Skeletal muscle satellite cell (primary cell): ENCODE data around the gene HIPK1.

Experiments used
- H3K27me3 ChIP-seq: 2 replicates; pipeline ENCODE4 v1.7.0; 2013; ENCODE audit warnings: low read length; ENCODE audit not compliant: control insufficient read depth, insufficient read depth
- H3K36me3 ChIP-seq: 2 replicates; pipeline ENCODE4 v1.7.0; 2013; ENCODE audit warnings: mild to moderate bottlenecking, control low read depth, low read length; ENCODE audit not compliant: insufficient read depth
- H3K4me1 ChIP-seq: 2 replicates; pipeline ENCODE4 v1.7.0; 2013; ENCODE audit warnings: low read length; ENCODE audit not compliant: control insufficient read depth, insufficient read depth
- H3K4me2 ChIP-seq: 2 replicates; pipeline ENCODE4 v1.7.0; 2013; ENCODE audit warnings: mild to moderate bottlenecking, low read length
- H3K4me3 ChIP-seq: 2 replicates; pipeline ENCODE4 v1.7.0; 2013; ENCODE audit warnings: low read length
- H3K9ac ChIP-seq: 2 replicates; pipeline ENCODE4 v1.7.0; 2013; ENCODE audit warnings: mild to moderate bottlenecking, low read depth, low read length, moderate library complexity
- H3K9me3 ChIP-seq: replicated peaks from 2 replicates; pipeline ENCODE4 v1.7.0; 2013; ENCODE audit warnings: mild to moderate bottlenecking, control low read depth, low read length

HIPK1 gene

DNA sequence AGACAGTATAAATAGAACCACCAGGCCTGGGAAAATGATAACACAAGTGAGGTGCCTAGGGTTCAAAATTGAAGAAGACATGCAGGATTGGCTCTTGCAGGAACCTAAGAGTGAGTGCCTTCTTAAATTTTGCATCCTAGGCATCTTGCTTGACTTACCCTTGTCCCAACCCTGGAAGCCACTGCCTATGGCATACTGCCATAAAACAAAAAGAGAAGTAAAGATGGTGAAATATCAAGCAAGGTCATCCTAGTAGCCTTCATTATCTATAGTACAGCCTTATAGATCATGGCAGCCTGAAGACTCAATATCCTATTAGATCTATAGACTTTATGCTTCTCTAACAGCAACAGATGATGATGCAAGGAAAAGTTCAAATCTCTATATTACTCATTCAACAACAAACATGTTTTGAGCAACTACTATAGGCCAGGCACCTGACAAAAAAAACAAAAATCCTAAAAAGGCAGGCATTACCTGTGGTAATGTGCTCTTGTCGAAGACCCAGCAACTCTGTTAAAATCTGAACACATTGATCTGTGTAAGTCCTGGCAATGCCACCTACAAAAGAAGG, 30.8 kb upstream of the HIPK1 start:
- H3K9ac ChIP-seq = no peak overlapping the region
- no peaks in the 10 kb centered on the region for H3K9me3 ChIP-seq
- H3K4me3 ChIP-seq = no peak overlapping the region
- H3K27me3 ChIP-seq = no peaks in the 10 kb centered on the region
- H3K4me2 ChIP-seq = no peak overlapping the region
- H3K36me3 ChIP-seq = peaks cover 50% of the 10 kb centered on the region
- H3K4me1 ChIP-seq = peaks cover 6% of the 10 kb centered on the region

GRCh38 chr1:113899111-113899510, 30.0 kb upstream of the HIPK1 start:
- Histone ChIP-seq H3K4me1 (peaks cover 13% of the 10 kb centered on the region), H3K9me3 (no peaks in the 10 kb centered on the region), H3K9ac (no peak overlapping the region), H3K36me3 (peaks cover 50% of the 10 kb centered on the region), H3K27me3 (no peaks in the 10 kb centered on the region), H3K4me3 (no peak overlapping the region), H3K4me2 (no peak overlapping the region)

GRCh38 chr1:113901191-113901590, 27.9 kb upstream of the HIPK1 start:
- H3K9ac ChIP-seq = no peak overlapping the region
- H3K4me1 ChIP-seq = peaks cover 13% of the 10 kb centered on the region
- no peak overlapping the region for H3K4me2 ChIP-seq
- H3K36me3 ChIP-seq = peaks cover 31% of the 10 kb centered on the region
- no peaks in the 10 kb centered on the region for H3K27me3 ChIP-seq
- H3K4me3 ChIP-seq = no peak overlapping the region
- H3K9me3 ChIP-seq = no peaks in the 10 kb centered on the region

DNA sequence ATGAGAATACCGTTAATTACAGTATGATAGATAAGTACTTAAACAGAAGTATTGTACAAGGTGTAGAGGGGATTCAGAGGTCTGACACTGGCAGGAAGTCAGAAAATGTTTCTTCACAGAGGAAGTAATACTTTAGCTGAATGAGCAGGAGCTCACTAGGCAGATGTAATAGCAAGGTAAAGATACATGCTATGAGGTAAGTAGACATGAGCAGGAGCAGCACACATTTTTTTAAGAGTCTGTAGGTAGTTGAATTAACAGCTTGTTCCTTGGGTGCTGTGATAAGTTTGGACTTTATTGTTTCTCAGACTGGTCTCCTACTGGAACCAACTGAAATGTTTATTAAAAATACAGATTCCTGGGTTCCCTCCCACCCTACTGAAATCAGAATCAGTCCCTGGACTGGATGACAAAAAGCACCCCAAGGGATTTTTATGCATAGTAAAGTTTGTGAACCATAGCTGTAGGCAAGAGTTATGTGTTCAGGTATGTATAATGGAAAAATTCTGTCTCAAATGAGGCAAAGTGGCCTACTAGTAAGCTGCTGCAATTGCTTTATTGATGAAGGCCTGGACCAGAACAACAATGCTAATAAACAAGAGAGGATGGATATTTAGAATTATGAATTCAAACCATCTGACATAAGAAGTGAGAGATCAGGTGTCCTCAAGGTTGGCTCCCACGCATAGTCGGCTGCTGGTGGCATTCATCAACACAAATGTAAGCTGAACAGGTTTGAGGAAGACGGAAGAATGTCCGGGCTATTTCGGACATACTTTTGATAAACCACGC, 25.4 kb upstream of the HIPK1 start:
- Histone ChIP-seq H3K9me3 (no peaks in the 10 kb centered on the region), H3K36me3 (peaks cover 16% of the 10 kb centered on the region), H3K27me3 (no peaks in the 10 kb centered on the region), H3K4me1 (peaks cover 13% of the 10 kb centered on the region), H3K9ac (peak overlapping the region; percentile 94), H3K4me2 (peak overlapping the region; percentile 82), H3K4me3 (peak overlapping the region; percentile 80)

GRCh38 chr1:113904293-113904673, 24.8 kb upstream of the HIPK1 start:
- H3K9me3 ChIP-seq = no peaks in the 10 kb centered on the region
- H3K27me3 ChIP-seq = no peaks in the 10 kb centered on the region
- H3K4me1 ChIP-seq = peaks cover 12% of the 10 kb centered on the region
- peak overlapping the region; percentile 94 for H3K9ac ChIP-seq
- H3K4me3 ChIP-seq = peak overlapping the region; percentile 80
- peaks cover 16% of the 10 kb centered on the region for H3K36me3 ChIP-seq
- peak overlapping the region; percentile 82 for H3K4me2 ChIP-seq

DNA sequence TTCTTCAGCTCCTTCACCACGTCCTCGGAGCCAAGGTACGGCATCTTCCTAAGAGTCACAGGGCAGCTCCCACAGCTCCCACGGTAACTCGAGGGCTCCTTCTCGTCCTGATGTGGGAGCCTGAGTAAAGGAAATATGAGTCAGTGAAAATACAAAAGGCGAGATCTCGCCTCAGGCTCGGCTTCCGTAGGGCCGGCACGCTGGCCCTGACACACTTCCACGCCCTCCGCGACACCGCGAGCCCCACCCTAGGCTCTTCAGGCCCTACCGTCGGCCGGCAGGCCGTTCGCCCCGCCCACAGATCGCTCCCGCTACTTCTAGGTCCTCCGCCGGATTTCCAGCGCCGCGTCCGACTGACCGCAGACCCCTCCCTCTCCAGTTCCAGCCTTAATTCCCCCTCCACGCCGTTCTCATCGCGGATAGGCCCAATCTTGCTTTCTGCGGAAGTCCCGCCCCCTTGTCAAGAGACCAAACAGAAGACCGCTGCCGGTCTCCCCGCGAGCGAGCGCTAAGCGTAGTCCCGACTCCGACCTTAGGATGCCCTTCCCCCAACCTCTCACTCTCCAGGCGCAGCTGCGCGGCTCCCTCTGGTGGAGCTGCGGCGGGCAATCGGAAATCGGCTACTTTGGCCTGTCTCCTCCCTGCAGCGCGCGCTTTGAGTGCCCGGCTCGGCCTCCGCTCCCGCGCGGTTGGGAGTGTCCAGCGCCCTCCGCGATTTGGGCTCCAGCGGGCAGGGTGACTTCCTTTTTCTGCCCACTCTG, 24.3 kb upstream of the HIPK1 start, which contains the start of the genes AP4B1 and DCLRE1B:
AP4B1 (minus strand) TSS at position 126 of the 761 bp plus-strand sequence; CDS start at position 44, 82 bp downstream.
DCLRE1B (plus strand) TSS at position 653 of the 761 bp plus-strand sequence. CDS start 261 bp downstream, outside the sequence.
- Histone ChIP-seq H3K9me3 (no peaks in the 10 kb centered on the region), H3K27me3 (no peaks in the 10 kb centered on the region), H3K4me3 (peak within 1 kb of the TSS; percentile 80), H3K4me2 (peak within 1 kb of the TSS; percentile 89), H3K9ac (peak within 1 kb of the TSS; percentile 94), H3K4me1 (peaks cover 10% of the 10 kb centered on the region), H3K36me3 (peaks cover 13% of the 10 kb centered on the region)

DNA sequence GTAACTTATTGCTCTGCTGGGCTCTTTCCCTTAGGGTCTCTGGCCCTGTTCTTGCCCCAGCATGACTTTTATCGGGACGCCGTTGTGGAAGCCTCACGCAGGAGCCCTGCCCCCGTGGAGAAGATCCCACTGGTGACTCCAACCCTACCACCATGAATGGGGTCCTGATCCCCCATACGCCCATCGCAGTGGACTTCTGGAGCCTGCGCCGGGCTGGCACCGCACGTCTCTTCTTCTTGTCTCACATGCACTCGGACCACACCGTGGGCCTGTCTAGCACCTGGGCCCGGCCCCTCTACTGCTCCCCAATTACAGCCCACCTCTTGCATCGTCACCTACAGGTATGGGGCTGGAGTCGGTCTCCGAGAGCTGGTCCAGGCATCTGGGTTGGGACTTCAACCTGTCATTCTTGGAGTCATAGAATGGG, 23.7 kb upstream of the HIPK1 start:
- Histone ChIP-seq H3K36me3 (peaks cover 9% of the 10 kb centered on the region), H3K27me3 (no peaks in the 10 kb centered on the region), H3K9me3 (no peaks in the 10 kb centered on the region), H3K4me2 (peak overlapping the region; percentile 89), H3K4me3 (peak overlapping the region; percentile 80), H3K9ac (peak overlapping the region; percentile 94), H3K4me1 (peaks cover 10% of the 10 kb centered on the region)

GRCh38 chr1:113912594-113913311, 16.4 kb upstream of the HIPK1 start:
- Histone ChIP-seq H3K4me3 (peak overlapping the region; percentile 29), H3K4me1 (peaks cover 13% of the 10 kb centered on the region), H3K4me2 (peak overlapping the region; percentile 35), H3K9ac (peak overlapping the region; percentile 47), H3K9me3 (no peaks in the 10 kb centered on the region), H3K36me3 (peaks cover 19% of the 10 kb centered on the region), H3K27me3 (no peaks in the 10 kb centered on the region)

DNA sequence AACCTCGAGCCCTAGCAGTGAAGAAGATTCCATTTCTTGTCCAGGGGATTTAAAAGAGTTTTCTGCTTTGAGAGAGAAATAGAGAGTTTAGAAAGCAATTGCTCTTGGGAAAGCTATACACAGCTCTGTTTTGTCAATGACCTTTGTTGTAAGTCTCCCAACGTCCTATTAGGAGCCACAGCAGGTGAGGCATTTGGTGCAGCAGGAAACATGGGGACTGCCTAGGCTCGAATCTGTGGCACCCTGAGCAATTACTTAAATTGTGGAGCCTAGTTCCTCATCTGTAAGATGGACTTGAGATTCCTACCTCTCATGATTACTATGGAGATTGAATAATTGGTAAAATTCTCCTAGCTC, 15.8 kb upstream of the HIPK1 start:
- Histone ChIP-seq H3K27me3 (no peaks in the 10 kb centered on the region), H3K9ac (peak overlapping the region; percentile 47), H3K4me1 (peaks cover 13% of the 10 kb centered on the region), H3K4me2 (peak overlapping the region; percentile 35), H3K9me3 (no peaks in the 10 kb centered on the region), H3K4me3 (peak overlapping the region; percentile 29), H3K36me3 (peaks cover 19% of the 10 kb centered on the region)

DNA sequence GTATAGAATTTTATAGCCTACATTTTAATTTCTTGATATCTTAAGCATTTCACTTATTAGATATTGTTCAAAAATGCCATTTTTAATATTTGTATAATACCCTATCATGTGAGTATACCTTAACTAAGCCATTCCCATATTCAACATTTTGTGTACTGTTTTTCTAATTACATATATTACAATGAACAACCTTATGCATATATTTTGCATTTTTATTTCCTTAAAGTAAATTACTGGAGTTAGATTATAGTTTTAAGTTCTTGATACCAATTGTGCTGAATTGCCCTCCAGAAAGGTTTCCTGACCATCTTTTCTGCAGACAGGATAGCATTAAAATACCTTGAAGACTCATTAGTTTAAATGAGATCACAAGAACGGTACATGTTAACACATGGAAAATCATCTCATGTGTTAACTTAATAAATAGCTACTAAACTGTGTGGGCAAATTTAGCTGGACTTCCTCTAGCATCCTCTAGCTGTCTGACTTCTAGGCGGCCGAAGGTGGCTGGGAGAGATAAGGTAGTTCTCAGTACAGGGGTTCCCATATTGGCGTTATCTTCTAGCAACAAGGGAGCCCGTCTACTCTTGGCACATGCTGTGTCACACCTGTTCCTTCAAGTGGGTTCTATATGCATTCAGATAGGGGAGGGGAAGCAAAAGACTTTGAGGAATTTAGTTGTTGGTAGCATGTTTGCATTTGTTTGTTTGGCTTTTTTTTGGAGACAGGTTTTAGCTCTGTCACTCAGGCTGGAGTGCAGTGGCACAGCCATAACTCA, 15.0 kb upstream of the HIPK1 start:
- peaks cover 19% of the 10 kb centered on the region for H3K36me3 ChIP-seq
- no peak overlapping the region for H3K9ac ChIP-seq
- no peaks in the 10 kb centered on the region for H3K9me3 ChIP-seq
- no peaks in the 10 kb centered on the region for H3K27me3 ChIP-seq
- peaks cover 13% of the 10 kb centered on the region for H3K4me1 ChIP-seq
- H3K4me2 ChIP-seq = no peak overlapping the region
- no peak overlapping the region for H3K4me3 ChIP-seq
